PFSK-1 (cell line): ENCODE results near the gene KIF2C.

ENCODE experiments used
- FOXP2 ChIP-seq: optimal IDR thresholded peaks from 2 replicates; pipeline ENCODE3; 2011; ENCODE audit warnings: borderline replicate concordance, control low read depth, inconsistent platforms; ENCODE audit not compliant: insufficient read depth; ENCODE audit errors: extremely low read length, extremely low read depth
- POLR2AphosphoS5 ChIP-seq: IDR thresholded peaks from 2 replicates; pipeline ENCODE4 v1.6.1; 2012; ENCODE audit warnings: low read depth, mild to moderate bottlenecking, control low read depth, low read length, moderate library complexity
- SIN3A ChIP-seq: IDR thresholded peaks from 2 replicates; pipeline ENCODE4 v1.6.1; 2012; ENCODE audit warnings: mild to moderate bottlenecking, low read length, moderate library complexity, borderline replicate concordance; ENCODE audit not compliant: insufficient read depth
- TAF1 ChIP-seq: IDR thresholded peaks from 2 replicates; pipeline ENCODE4 v1.6.1; 2012; ENCODE audit warnings: low read length, control low read depth, borderline replicate concordance; ENCODE audit not compliant: insufficient read depth
- TF ChIP-seq, protein P1 (sequence below), 2 experiments: IDR thresholded peaks; 2 replicates each; pipeline versions ENCODE4 v1.6.1 to v1.8.0; 2011 to 2012; ENCODE audit warnings: low read depth in 2 of 2, low read length in 2 of 2, control low read depth in 1 of 2, inconsistent platforms in 1 of 2, mild to moderate bottlenecking in 1 of 2, moderate library complexity in 1 of 2; ENCODE audit not compliant: insufficient read depth in 1 of 2

Gene KIF2C

GRCh38 chr1:44788120-44788860, 48.7 kb downstream of the KIF2C start, which contains the start of gene BEST4:
TSS of gene BEST4 (minus strand) at chr1:44788170. CDS start at chr1:44787705, 465 bp downstream.
- TF ChIP-seq FOXP2 (no peak), TAF1 (no peak), POLR2AphosphoS5 (no peak), SIN3A (no peak)
- TF ChIP-seq, protein P1, sequence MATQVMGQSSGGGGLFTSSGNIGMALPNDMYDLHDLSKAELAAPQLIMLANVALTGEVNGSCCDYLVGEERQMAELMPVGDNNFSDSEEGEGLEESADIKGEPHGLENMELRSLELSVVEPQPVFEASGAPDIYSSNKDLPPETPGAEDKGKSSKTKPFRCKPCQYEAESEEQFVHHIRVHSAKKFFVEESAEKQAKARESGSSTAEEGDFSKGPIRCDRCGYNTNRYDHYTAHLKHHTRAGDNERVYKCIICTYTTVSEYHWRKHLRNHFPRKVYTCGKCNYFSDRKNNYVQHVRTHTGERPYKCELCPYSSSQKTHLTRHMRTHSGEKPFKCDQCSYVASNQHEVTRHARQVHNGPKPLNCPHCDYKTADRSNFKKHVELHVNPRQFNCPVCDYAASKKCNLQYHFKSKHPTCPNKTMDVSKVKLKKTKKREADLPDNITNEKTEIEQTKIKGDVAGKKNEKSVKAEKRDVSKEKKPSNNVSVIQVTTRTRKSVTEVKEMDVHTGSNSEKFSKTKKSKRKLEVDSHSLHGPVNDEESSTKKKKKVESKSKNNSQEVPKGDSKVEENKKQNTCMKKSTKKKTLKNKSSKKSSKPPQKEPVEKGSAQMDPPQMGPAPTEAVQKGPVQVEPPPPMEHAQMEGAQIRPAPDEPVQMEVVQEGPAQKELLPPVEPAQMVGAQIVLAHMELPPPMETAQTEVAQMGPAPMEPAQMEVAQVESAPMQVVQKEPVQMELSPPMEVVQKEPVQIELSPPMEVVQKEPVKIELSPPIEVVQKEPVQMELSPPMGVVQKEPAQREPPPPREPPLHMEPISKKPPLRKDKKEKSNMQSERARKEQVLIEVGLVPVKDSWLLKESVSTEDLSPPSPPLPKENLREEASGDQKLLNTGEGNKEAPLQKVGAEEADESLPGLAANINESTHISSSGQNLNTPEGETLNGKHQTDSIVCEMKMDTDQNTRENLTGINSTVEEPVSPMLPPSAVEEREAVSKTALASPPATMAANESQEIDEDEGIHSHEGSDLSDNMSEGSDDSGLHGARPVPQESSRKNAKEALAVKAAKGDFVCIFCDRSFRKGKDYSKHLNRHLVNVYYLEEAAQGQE (IDR thresholded peaks at IDR 0.05; ENCODE audit: insufficient read depth in 1 of 2, low read depth in 2 of 2, low read length in 2 of 2) = no peak

GRCh38 chr1:44790968-44791801, 51.5 kb downstream of the KIF2C start:
- TF ChIP-seq POLR2AphosphoS5 (no peak), TAF1 (no peak), FOXP2 (no peak), SIN3A (no peak)
- TF ChIP-seq, protein P1 (IDR thresholded peaks at IDR 0.05; ENCODE audit: insufficient read depth in 1 of 2, low read depth in 2 of 2, low read length in 2 of 2) = no peak

- TF ChIP-seq SIN3A = no peak
- TF ChIP-seq POLR2AphosphoS5 = no peak
- TF ChIP-seq, protein P1 (IDR thresholded peaks at IDR 0.05; ENCODE audit: insufficient read depth in 1 of 2, low read depth in 2 of 2, low read length in 2 of 2) = no peak
- TF ChIP-seq TAF1 = no peak
- no peak for TF ChIP-seq FOXP2
Observed at GRCh38 chr1:44792736-44793502, 53.3 kb downstream of the KIF2C start.

- TF ChIP-seq SIN3A = no peak
- TF ChIP-seq, protein P1 (IDR thresholded peaks at IDR 0.05; ENCODE audit: insufficient read depth in 1 of 2, low read depth in 2 of 2, low read length in 2 of 2) = no peak
- TF ChIP-seq FOXP2 = no peak
- TF ChIP-seq POLR2AphosphoS5 = no peak
- no peak for TF ChIP-seq TAF1
Observed at GRCh38 chr1:44798481-44799365, 59.1 kb downstream of the KIF2C start.
